IMR-90 (cell line): ENCODE measurements around the gene CDC42EP4. TPM values are rescaled to one million over a fixed set of nuclear protein-coding genes. Genes with fewer than 3 reads are reported as not detected.

Experiments
- ATAC-seq: fragments of 200-7000 bp; cut with Tn5 transposase; 2 replicates; pipeline ENCODE4 v1.9.1; 2020; ENCODE audit warnings: low read depth, mild to moderate bottlenecking, moderate library complexity
- BruUV-seq: library from RNA; stranded (reverse); fragments of 400-500 nt; replicated peaks from 2 replicates; lab custom pipeline; 2021; lab: Mats Ljungman, UMichigan
- CTCF ChIA-PET: fragments of 300-600 bp; formaldehyde crosslinking; extraction: SDS; loops from one replicate; lab custom pipeline; 2021; ENCODE audit warnings: antibody characterized with exemption; lab: Yijun Ruan, JAX
- POLR2A ChIA-PET: fragments of 300-600 bp; sonication (Branson Sonifier 250); formaldehyde crosslinking; loops from one replicate; lab custom pipeline; 2022; ENCODE audit warnings: antibody characterized with exemption; ENCODE audit not compliant: unreplicated experiment; lab: Charles Lee
- DNase-seq: peaks from one replicate; pipeline ENCODE4 v3.0.0; 2013
- H2AFZ ChIP-seq: replicated peaks from 2 replicates; pipeline ENCODE3; 2013; ENCODE audit warnings: low read length, mild to moderate bottlenecking; ENCODE audit not compliant: poor library complexity
- H2AK5ac ChIP-seq: 2 replicates; pipeline ENCODE4 v1.6.1; 2013; ENCODE audit warnings: low read depth, low read length, inconsistent platforms
- H2AK9ac ChIP-seq: replicated peaks from 2 replicates; pipeline ENCODE3; 2013; ENCODE audit warnings: mild to moderate bottlenecking, low read depth, low read length, moderate library complexity; ENCODE audit not compliant: poor library complexity
- H2BK120ac ChIP-seq: 2 replicates; pipeline ENCODE4 v1.6.1; 2013; ENCODE audit warnings: low read depth, low read length, inconsistent platforms
- H2BK15ac ChIP-seq: 3 replicates; pipeline ENCODE4 v1.6.1; 2013; ENCODE audit warnings: low read depth, low read length, inconsistent platforms
- H2BK20ac ChIP-seq: 2 replicates; pipeline ENCODE4 v1.6.1; 2013; ENCODE audit warnings: low read depth, mild to moderate bottlenecking, inconsistent platforms, low read length, moderate library complexity
- H2BK5ac ChIP-seq: 2 replicates; pipeline ENCODE4 v1.6.1; 2013; ENCODE audit warnings: mild to moderate bottlenecking, low read depth, low read length, inconsistent platforms; ENCODE audit not compliant: poor library complexity, severe bottlenecking
- H3K14ac ChIP-seq: replicated peaks from 2 replicates; pipeline ENCODE4 v1.6.1; 2013; ENCODE audit warnings: low read depth, low read length, inconsistent platforms
- H3K18ac ChIP-seq: 2 replicates; pipeline ENCODE4 v1.6.1; 2013; ENCODE audit warnings: low read depth, low read length, control low read depth
- H3K23ac ChIP-seq: 2 replicates; pipeline ENCODE4 v1.6.1; 2013; ENCODE audit warnings: low read depth, low read length, inconsistent platforms
- H3K27ac ChIP-seq: 2 replicates; pipeline ENCODE4 v1.5.1; 2013; ENCODE audit warnings: mild to moderate bottlenecking, control low read depth, low read length; ENCODE audit not compliant: insufficient read depth
- H3K27me3 ChIP-seq: 2 replicates; pipeline ENCODE4 v1.6.1; 2013; ENCODE audit warnings: low read length; ENCODE audit not compliant: control insufficient read depth, insufficient read depth
- H3K36me3 ChIP-seq: 2 replicates; pipeline ENCODE4 v1.6.1; 2013; ENCODE audit warnings: low read length, mixed read lengths; ENCODE audit not compliant: control insufficient read depth, insufficient read depth
- H3K4ac ChIP-seq: 2 replicates; pipeline ENCODE4 v1.6.1; 2013; ENCODE audit warnings: low read depth, low read length, inconsistent platforms
- H3K4me1 ChIP-seq: 2 replicates; pipeline ENCODE4 v1.6.1; 2013; ENCODE audit warnings: low read length, mixed read lengths; ENCODE audit not compliant: control insufficient read depth, insufficient read depth
- H3K4me2 ChIP-seq: 2 replicates; pipeline ENCODE4 v1.6.1; 2013; ENCODE audit warnings: low read depth, mild to moderate bottlenecking, control low read depth, low read length, moderate library complexity
- H3K4me3 ChIP-seq: 2 replicates; pipeline ENCODE4 v1.5.1; 2013; ENCODE audit warnings: low read depth, mild to moderate bottlenecking, control low read depth, low read length, moderate library complexity; ENCODE audit not compliant: insufficient read depth
- H3K56ac ChIP-seq: 2 replicates; pipeline ENCODE4 v1.6.1; 2013; ENCODE audit warnings: low read length, inconsistent platforms; ENCODE audit not compliant: insufficient read depth; ENCODE audit errors: extremely low read depth
- H3K79me1 ChIP-seq, 2 experiments: 2 replicates each; pipeline ENCODE4 v1.6.1; 2013; ENCODE audit warnings: low read length in 2 of 2, inconsistent platforms in 1 of 2, low read depth in 1 of 2
- H3K9ac ChIP-seq: 2 replicates; pipeline ENCODE4 v1.6.1; 2013; ENCODE audit warnings: low read depth, low read length, control low read depth
- H3K9me1 ChIP-seq: 2 replicates; pipeline ENCODE4 v1.6.1; 2013; ENCODE audit warnings: low read length, inconsistent platforms; ENCODE audit not compliant: insufficient read depth
- H3K9me3 ChIP-seq: 2 replicates; pipeline ENCODE4 v1.6.1; 2013; ENCODE audit warnings: low read length; ENCODE audit not compliant: control insufficient read depth, insufficient read depth
- H4K20me1 ChIP-seq: 2 replicates; pipeline ENCODE4 v1.6.1; 2013; ENCODE audit warnings: low read length, inconsistent platforms; ENCODE audit not compliant: insufficient read depth
- H4K5ac ChIP-seq: 2 replicates; pipeline ENCODE4 v1.6.1; 2013; ENCODE audit warnings: mild to moderate bottlenecking, low read depth, low read length, control low read depth
- H4K8ac ChIP-seq, 2 experiments: 2 replicates each; pipeline ENCODE4 v1.6.1; 2013; ENCODE audit warnings: low read depth in 2 of 2, low read length in 2 of 2, control low read depth in 1 of 2, inconsistent platforms in 1 of 2
- H4K91ac ChIP-seq: 2 replicates; pipeline ENCODE4 v1.6.1; 2013; ENCODE audit warnings: low read depth, low read length, inconsistent platforms; ENCODE audit not compliant: insufficient read depth
- CEBPB ChIP-seq: IDR thresholded peaks from 2 replicates; pipeline ENCODE4 v1.6.1; 2012; ENCODE audit warnings: low read depth, low read length, improper control_type of control experiment
- MAFK ChIP-seq: IDR thresholded peaks from 2 replicates; pipeline ENCODE4 v1.6.1; 2012; ENCODE audit warnings: low read depth, low read length, improper control_type of control experiment
- RAD21 ChIP-seq: IDR thresholded peaks from 2 replicates; pipeline ENCODE4 v1.6.1; 2012; ENCODE audit warnings: low read length, improper control_type of control experiment
- WGBS, 2 experiments: methylation state at CpG; one replicate each; pipeline versions ENCODE4 v1.1.5 to v1.1.7; 2013; ENCODE audit warnings: missing lambda C conversion rate in 2 of 2; ENCODE audit not compliant: insufficient read length in 1 of 2; ENCODE audit errors: extremely low coverage in 2 of 2; 5-methylcytosine and 5-hydroxymethylcytosine counted together
- dilution Hi-C: fragments of 300-500 bp; cut with HindIII; formaldehyde crosslinking; loops from one replicate; pipeline ENCODE4 v1.14.3; 2018; ENCODE audit warnings: low sequenced_read_pairs; ENCODE audit not compliant: unreplicated experiment
- in situ Hi-C: fragments of 300-500 bp; cut with MboI; formaldehyde crosslinking; loops from 3 replicates; pipeline ENCODE4 v1.14.3; 2019; ENCODE audit warnings: low sequenced_read_pairs, inconsistent platforms, mixed read lengths
- intact Hi-C: fragments of 100-400 bp; cut with micrococcal nuclease; formaldehyde crosslinking; loops from 2 replicates; pipeline ENCODE4 v1.10.0; 2022
- polyA plus RNA-seq, 3 experiments: library from polyadenylated mRNA; depleted of rRNA; stranded (reverse); fragments of >200 nt; gene quantifications; 2 replicates each; pipeline ENCODE4 v1.2.3, GENCODE V29; 2012; ENCODE audit warnings: low replicate concordance in 1 of 3
- total RNA-seq: library from RNA; depleted of rRNA; stranded (reverse); fragments of >200 nt; gene quantifications from 2 replicates; pipeline ENCODE4 v1.2.3, GENCODE V29; 2012

Gene CDC42EP4
- total and polyA plus RNA-seq, 2 of the 4 experiments (the other 2 are of a cell fraction) = 14.3 to 25.8 TPM

GRCh38 chr17:73325527-73325842 is 13.7 kb upstream of the CDC42EP4 start:
- no peak overlapping the region for H3K9ac ChIP-seq
- H4K8ac ChIP-seq = no peak overlapping the region; a peak in 1 of 4 replicates
- peaks cover 17% of the 10 kb centered on the region for H3K4me1 ChIP-seq
- intact Hi-C loops (no loop called here), dilution Hi-C loops (no loop called here), in situ Hi-C loops (no loop called here)
- H2BK120ac ChIP-seq = 0 out of 2 replicates have a peak overlapping the region, but pooled peaks have one; percentile 11
- ChIA-PET POLR2A (no interaction called here), CTCF (no interaction called here)
- H2AK9ac ChIP-seq = peak overlapping the region; percentile 76
- H3K4ac ChIP-seq = no peak overlapping the region
- H2BK20ac ChIP-seq = no peak overlapping the region
- 0 out of 3 replicates have a peak overlapping the region, but pooled peaks have one; percentile 70 for H2BK15ac ChIP-seq
- H3K27ac ChIP-seq = no peak overlapping the region
- H4K91ac ChIP-seq = no peak overlapping the region
- peak overlapping the region; percentile 42; the same call in 1 of the 2 replicates for H3K14ac ChIP-seq
- H2BK5ac ChIP-seq = no peak overlapping the region
- H2AFZ ChIP-seq = peak overlapping the region; percentile 65
- no peaks in the 10 kb centered on the region for H3K79me1 ChIP-seq
- no peak overlapping the region for H3K4me3 ChIP-seq
- H3K18ac ChIP-seq = peak overlapping the region; percentile 86; the same call in 1 of the 2 replicates
- H3K23ac ChIP-seq = 0 out of 2 replicates have a peak overlapping the region, but pooled peaks have one; percentile 27
- peak overlapping the region; percentile 64; the same call in 1 of the 2 replicates for H2AK5ac ChIP-seq
- no peaks in the 10 kb centered on the region for H4K20me1 ChIP-seq
- 28% methylated on average over 2 of the region's 4 CpGs; no CpG with 5 or more reads in 1 of the 2 experiments for WGBS, 2 experiments
- ATAC-seq = peak; percentile 77
- H3K27me3 ChIP-seq = no peaks in the 10 kb centered on the region
- TF ChIP-seq MAFK (no peak), CEBPB (peak; percentile 86), RAD21 (no peak)
- no peaks in the 10 kb centered on the region for H3K9me3 ChIP-seq
- no peaks in the 10 kb centered on the region for H3K36me3 ChIP-seq
- H3K56ac ChIP-seq = no peak overlapping the region
- no TSS peak for BruUV-seq
- peaks cover 9% of the 10 kb centered on the region for H3K9me1 ChIP-seq
- H3K4me2 ChIP-seq = no peak overlapping the region
- DNase-seq = peak; percentile 63
- peak overlapping the region; percentile 54; the same call in 1 of the 2 replicates for H4K5ac ChIP-seq
